ENCODE results near the gene SLC8B1. TPM values are rescaled to one million over a fixed set of nuclear protein-coding genes. Genes with fewer than 3 reads are reported as not detected.

SLC8B1 gene
- total RNA-seq, 1 experiment from 2014 or later: 34.1 TPM

GRCh38 chr12:113348849-113349536, 14.1 kb upstream of the SLC8B1 start:
- H3K9ac ChIP-seq (ENCODE audit: low read length): no peak overlapping the region
- no peaks in the 10 kb centered on the region for H3K27me3 ChIP-seq (ENCODE audit: low read length)
- POLR2A ChIA-PET (ENCODE audit: unreplicated experiment): interaction anchor here (0.6 kb wide), 1 partner anchor 163 kb away, joined by 3 read pairs; the partner anchor contains the start of gene RITA1
- DNase-seq (no peak), ATAC-seq (no peak)
- no peak overlapping the region for H3K4me2 ChIP-seq (ENCODE audit: low read length)
- H3K27ac ChIP-seq (ENCODE audit: low read length): no peak overlapping the region
- no peaks in the 10 kb centered on the region for H3K4me1 ChIP-seq (ENCODE audit: insufficient read depth, low read length)
- no peaks in the 10 kb centered on the region for H3K9me2 ChIP-seq (replicated peaks; ENCODE audit: low read length)
- CTCF ChIA-PET: no interaction called here
- BruUV-seq (replicated peaks): no TSS peak
- TF ChIP-seq EZH2 (IDR thresholded peaks at IDR 0.05; ENCODE audit: low read length, unreplicated experiment): no peak
- no peak for TF ChIP-seq CTCF (conservative IDR thresholded peaks at IDR 0.05; ENCODE audit: low read depth, low read length)
- TF ChIP-seq EZH2phosphoT487 (IDR thresholded peaks at IDR 0.05; ENCODE audit: borderline replicate concordance, low read length): no peak
- H3K79me2 ChIP-seq (ENCODE audit: low read length): no peaks in the 10 kb centered on the region
- H3K4me3 ChIP-seq (ENCODE audit: low read length): no peak overlapping the region
- H2AFZ ChIP-seq (ENCODE audit: low read length): no peak overlapping the region
- intact Hi-C loops (cut with micrococcal nuclease): no loop called here
- no peaks in the 10 kb centered on the region for H4K20me1 ChIP-seq (ENCODE audit: low read length)
- H3K9me3 ChIP-seq (ENCODE audit: low read length): no peaks in the 10 kb centered on the region
- H3K36me3 ChIP-seq (ENCODE audit: low read depth, low read length): no peaks in the 10 kb centered on the region
- H3F3A ChIP-seq (ENCODE audit: low read length, unreplicated experiment): no peaks in the 10 kb centered on the region

- BruUV-seq (replicated peaks): no TSS peak
- POLR2A ChIA-PET (ENCODE audit: unreplicated experiment): no interaction called here
- no peak for DNase-seq
These were observed 13.0 kb upstream of the SLC8B1 start for GRCh38 chr12:113347892-113348291.

More at GRCh38 chr12:113347892-113348291, 13.0 kb upstream of the SLC8B1 start:
- no peaks in the 10 kb centered on the region for H3K27me3 ChIP-seq (ENCODE audit: low read length)
- H3K4me3 ChIP-seq (ENCODE audit: low read length): no peak overlapping the region
- no peaks in the 10 kb centered on the region for H3K36me3 ChIP-seq (ENCODE audit: low read depth, low read length)
- H3K9me3 ChIP-seq (ENCODE audit: low read length): no peaks in the 10 kb centered on the region
- intact Hi-C loops (cut with micrococcal nuclease): no loop called here
- no peaks in the 10 kb centered on the region for H3K9me2 ChIP-seq (replicated peaks; ENCODE audit: low read length)
- no peaks in the 10 kb centered on the region for H3K79me2 ChIP-seq (ENCODE audit: low read length)
- H3K4me2 ChIP-seq (ENCODE audit: low read length): no peak overlapping the region
- H2AFZ ChIP-seq (ENCODE audit: low read length): no peak overlapping the region
- TF ChIP-seq EZH2 (IDR thresholded peaks at IDR 0.05; ENCODE audit: low read length, unreplicated experiment): no peak
- TF ChIP-seq EZH2phosphoT487 (IDR thresholded peaks at IDR 0.05; ENCODE audit: borderline replicate concordance, low read length): no peak
- TF ChIP-seq CTCF (conservative IDR thresholded peaks at IDR 0.05; ENCODE audit: low read depth, low read length): no peak
- no peak for ATAC-seq
- H3K27ac ChIP-seq (ENCODE audit: low read length): no peak overlapping the region
- H3K9ac ChIP-seq (ENCODE audit: low read length): no peak overlapping the region
- no peaks in the 10 kb centered on the region for H3K4me1 ChIP-seq (ENCODE audit: insufficient read depth, low read length)
- no peaks in the 10 kb centered on the region for H4K20me1 ChIP-seq (ENCODE audit: low read length)
- CTCF ChIA-PET: interaction anchor here (0.6 kb wide), 1 partner anchor 31 kb away, joined by 4 read pairs; no protein-coding TSS in a partner anchor
- H3F3A ChIP-seq (ENCODE audit: low read length, unreplicated experiment): no peaks in the 10 kb centered on the region
